NCI-H1930 (cell line): ENCODE data around the gene TCF3.

Experiments
- DNase-seq, 2 experiments: peaks; one replicate each; lab custom pipeline; 2025; lab: John Stamatoyannopoulos, UW

TCF3 gene

GRCh38 chr19:1630012-1630411 is 22.4 kb downstream of the TCF3 start:
- DNase-seq: no peak

- DNase-seq: no peak
These were observed 23.1 kb downstream of the TCF3 start for GRCh38 chr19:1629256-1629808.

DNA sequence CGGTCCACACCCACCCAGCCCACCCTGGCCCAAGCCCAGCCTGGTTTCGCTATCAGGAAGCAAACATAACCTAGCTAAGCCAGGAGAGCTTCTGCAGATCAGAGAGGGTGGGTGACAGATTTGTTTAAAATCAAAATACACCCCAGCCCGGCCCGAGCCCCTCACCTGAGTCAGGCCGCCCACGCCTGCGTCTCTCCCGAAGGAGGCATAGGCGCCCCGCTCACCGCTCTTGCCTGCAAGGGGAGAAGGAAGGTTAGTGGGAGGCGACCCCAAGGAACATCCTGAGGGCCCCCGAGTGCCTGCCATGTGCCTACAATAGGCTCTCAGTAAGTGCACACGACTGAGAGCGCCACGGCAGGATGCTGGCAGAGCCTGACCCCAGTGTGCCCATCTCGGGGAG is 25.2 kb downstream of the TCF3 start:
- no peak for DNase-seq

- DNase-seq: no peak
These were observed 25.9 kb downstream of the TCF3 start for GRCh38 chr19:1626417-1627010.

- DNase-seq: peak in 1 of 2 experiments; percentile 3
These were observed 28.0 kb downstream of the TCF3 start for GRCh38 chr19:1624458-1624857.

DNA sequence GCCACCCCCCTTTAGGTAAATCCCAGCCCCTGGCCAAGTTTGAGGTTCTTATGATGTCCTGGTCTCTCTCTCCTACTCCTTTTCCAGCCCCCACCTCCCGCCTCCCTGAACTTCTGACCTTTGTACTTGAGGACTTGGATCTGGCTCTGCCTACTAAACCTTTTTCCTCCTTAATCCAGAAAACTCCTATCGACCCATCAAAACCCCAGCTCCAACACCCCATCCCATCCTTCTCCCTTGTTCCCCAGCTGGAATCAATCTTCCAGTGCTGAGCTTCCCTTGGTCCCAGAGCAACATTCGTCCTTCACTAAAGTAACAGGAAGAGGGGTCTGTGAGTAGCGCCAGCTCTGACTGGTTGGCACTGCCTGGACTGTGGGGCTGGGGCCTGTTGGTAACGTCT is 29.9 kb downstream of the TCF3 start:
- DNase-seq: no peak

- no peak for DNase-seq
These were observed 30.4 kb downstream of the TCF3 start for GRCh38 chr19:1622007-1622406.

DNA sequence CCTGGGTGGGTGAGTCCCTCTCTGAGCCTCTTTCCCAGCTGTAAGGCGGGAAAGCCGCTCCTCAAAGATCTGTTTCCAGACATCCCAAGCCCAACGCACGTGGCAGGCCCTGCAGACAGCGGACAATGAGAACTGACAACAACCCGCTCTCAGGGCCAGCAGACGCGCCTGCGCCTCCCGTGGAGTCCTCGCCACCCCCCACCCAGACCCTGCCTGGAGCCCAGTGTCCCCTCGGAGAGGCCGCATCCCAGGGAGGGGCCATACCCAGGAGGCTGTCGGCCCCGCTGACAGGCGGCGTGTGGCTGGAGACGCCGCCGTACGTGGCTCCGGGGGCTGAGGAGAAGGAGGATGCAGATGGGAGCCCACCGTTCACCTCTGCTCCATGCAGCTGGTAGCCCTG is 30.8 kb downstream of the TCF3 start:
- no peak for DNase-seq

GRCh38 chr19:1621021-1621420 is 31.4 kb downstream of the TCF3 start:
- DNase-seq: no peak

DNA sequence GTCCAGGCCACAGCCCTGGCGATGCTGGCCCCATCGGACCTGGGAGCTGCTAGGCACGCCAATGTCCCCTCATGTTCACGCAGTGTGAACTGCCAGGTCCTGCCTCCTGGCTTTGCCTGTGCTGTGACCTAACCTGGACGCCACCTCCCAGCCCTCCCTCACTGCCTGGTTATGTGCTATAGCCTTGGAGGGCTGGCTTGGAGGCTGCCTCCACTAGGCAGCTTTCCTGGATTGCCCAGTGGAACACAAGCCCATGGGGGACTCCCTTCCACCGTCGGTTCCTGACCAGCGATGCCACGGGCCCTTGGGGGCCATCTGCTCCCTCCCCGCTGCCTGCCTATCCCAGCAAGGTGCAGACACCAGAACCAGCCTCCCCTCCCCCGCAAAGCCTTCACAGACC is 31.9 kb downstream of the TCF3 start:
- DNase-seq: no peak

DNA sequence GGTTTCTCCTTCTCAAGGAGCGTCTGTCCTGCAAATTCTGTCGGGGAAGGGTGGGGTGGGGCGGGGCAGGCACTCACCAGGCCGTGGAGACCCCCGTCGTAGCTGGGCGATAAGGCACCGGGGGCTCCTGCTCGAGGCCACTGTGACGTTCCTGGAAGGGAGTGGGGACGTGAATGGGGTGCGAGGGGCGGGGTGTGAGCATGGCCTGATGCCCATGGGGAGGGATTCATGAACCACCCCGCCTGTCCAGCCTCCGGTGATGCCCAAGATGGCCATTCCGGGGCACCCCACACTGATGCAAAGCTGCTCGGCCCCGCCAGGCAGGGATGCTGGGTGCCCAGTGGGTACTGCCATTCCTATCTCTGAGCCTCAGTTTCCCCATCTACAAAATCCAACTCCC is 32.7 kb downstream of the TCF3 start:
- DNase-seq: no peak

DNA sequence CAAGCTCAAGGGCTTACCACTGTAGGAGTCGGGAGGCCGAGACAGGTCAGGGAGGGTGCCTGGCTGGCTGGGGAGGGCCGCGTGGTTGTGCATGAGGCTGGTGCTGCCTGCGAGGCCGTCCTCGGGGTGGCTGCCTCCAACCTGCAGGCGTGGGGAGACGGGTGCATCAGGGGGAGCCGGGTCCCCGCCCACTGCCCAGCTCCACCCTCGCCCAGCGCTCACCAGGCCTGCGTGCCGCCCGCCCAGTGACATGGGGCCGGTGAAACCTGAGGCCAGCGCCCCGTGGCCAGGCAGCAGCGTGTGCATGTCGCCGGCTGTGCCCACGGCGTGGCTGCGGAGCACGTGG is 33.3 kb downstream of the TCF3 start:
- DNase-seq: no peak

GRCh38 chr19:1618157-1619093 is 34.0 kb downstream of the TCF3 start:
- DNase-seq: no peak

GRCh38 chr19:1616875-1617274 is 35.5 kb downstream of the TCF3 start:
- DNase-seq: no peak

DNA sequence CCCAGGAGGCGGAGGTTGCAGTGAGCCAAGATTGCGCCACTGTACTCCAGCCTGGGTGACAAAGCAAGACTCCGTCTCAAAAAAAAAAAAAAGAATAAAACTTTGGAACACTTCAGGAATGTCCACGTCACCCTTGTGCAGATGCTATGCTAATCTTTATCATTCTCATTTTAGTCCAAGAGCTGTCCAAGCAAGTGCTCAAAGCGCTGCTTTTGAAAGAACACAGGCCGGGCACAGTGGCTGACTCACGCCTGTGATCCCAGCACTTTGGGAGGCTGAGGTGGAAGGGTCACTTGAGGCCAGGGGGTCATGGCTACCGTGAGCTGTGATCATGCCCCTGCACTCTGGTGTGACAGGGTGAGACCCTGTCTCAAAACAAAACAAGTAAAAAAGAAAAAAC is 36.0 kb downstream of the TCF3 start:
- no peak for DNase-seq

DNA sequence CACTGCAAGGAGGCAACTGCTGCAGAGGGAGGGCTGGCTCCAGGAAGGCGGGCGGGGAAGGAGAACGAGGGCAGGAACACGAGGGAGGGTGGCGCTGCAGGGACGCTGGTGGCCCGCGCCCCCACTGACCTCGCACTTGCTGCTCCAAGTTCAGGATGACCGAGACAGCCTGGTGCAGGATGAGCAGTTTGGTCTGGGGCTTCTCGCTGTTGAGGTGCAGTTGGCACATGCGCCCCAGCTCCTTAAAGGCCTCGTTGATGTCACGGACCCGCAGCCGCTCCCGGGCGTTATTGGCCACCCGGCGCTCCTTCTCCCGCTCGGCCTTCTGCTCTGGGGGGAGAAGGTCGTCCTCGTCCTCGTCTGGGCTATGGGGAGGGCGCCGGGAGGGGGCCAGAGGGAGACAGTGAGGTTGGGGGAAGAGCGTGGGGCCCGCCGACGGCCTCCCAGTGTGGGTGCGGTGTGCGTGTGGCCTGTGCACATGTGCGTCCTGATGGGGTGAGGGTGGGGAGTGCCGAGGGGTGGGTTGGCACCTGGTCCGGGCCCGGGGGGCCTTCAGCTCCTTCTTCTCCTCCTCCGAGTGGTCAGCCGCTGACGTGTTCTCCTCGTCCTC is 37.2 kb downstream of the TCF3 start:
- DNase-seq: no peak

DNA sequence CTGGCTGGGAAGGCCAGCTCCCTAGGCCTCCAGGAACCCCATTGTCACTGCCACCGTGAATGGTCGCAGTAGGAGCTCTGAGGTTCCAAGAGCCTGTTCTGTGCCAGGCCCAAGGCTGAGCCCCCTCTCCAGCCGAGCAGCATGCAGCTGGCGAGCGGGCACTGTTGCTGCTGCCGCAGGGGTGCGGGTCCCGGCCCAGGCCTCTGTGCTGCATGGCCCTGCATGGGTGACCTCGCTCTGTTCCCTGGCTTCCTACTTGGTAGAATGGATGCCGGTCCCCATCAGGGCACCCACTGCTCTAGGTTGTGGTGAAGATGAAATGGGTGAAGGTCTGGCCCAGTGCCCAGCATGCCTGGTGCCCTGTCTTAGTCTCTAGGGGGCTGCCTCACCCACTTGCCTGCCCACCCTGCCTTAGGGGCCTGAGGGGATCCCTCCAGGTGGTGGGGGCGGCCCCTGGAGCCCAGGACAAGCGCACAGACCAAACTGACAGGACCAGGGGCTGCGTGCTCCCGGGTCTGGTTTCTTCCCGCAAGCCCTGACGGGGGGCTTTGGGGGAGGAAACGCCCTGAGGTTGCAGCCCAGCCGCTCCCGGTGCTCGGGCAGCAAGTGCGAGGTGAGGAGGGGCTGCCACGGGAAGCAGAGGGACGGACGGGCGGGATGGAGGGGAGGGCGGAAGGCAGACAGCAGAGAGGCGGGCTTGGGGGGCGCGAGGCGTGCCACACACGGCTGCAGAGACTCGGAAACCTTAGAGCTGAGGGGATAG is 38.4 kb downstream of the TCF3 start:
- no peak for DNase-seq

- DNase-seq: no peak
These were observed 39.3 kb downstream of the TCF3 start for GRCh38 chr19:1613146-1613545.

GRCh38 chr19:1612114-1613086 is 40.0 kb downstream of the TCF3 start:
- no peak for DNase-seq

DNA sequence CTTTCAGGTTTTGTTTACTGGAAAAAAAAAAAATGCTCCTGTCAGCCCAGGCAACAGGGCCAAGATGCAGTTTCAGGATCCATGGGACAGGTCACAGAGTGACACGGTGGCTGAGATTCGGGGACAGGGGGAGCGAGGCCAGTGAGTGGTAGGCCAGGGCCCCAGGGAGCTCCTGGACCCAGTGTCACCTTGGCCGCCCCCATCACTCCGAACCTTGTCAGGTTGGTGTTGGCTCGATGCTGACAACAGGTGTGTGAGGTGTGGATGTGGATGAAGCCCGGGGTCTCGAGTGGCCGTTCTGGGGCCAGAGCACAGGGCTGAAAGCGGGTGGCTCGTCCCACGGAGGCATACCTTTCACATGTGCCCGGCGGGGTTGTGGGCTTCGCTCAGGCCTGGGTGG is 41.1 kb downstream of the TCF3 start:
- no peak for DNase-seq

DNA sequence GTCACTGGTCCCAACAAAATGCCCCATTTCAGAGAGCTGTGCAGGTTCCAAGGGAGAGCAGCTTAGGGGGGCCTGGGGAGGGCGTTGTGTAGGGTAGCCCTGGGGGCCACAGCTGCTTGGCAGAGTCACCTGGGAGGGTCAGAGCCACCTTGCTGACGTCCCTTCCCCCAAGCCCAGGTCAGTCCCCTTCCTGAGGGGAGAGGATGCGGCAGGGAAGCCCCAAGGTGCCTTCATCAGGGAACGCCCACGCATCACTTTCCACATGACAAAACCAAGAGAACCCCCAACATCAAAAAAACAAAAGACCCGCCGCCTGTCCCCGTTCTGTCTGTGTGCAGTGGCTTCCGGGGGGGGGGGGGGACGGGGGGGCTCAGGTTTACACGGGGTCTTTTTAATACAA is 41.8 kb downstream of the TCF3 start:
- DNase-seq: no peak
